HuH-7 (cell line): Measurements from ENCODE around the gene SIPA1L2.
"Not testable (repeated sequence)": the region's sequence is repeated elsewhere in the genome, so short reads cannot be mapped to it uniquely, and the experiment has no call there.

Experiments
- DNase-seq: peaks from one replicate; pipeline ENCODE4 v3.0.0; 2011; ENCODE audit warnings: low spot score

SIPA1L2 gene

GRCh38 chr1:232615306-232615800, 14.6 kb downstream of the SIPA1L2 start:
- DNase-seq = no peak

GRCh38 chr1:232614811-232615210, 15.1 kb downstream of the SIPA1L2 start:
- DNase-seq = no peak

DNA sequence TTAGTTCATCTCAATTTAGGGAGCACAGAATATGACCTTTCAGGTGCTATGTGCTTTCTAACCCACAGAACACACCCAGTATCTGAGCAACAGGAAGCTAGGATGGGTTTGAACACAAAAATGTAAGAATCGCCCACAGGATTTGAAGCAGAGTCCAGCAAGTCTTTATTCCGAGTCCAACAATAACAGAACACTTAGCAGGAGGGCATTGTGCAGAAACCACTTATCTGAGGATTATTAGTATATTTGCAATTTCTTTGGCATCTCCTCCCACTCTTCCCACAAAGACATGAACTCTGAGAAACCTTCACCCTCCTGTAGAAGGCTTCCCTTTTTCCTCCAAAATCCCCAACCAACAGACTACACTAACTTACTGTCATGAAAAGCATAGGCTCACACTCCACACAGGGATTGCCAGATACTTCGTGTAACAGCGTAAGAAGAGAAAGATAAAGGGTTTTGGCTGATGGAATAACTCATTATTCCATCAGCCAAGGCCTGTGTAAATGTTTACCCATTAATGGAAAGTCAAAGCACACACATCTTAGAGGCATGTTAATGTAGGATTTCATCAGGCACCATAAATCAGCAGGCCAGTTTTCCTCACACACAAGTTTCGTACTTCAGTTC, 16.1 kb downstream of the SIPA1L2 start:
- DNase-seq = no peak

DNA sequence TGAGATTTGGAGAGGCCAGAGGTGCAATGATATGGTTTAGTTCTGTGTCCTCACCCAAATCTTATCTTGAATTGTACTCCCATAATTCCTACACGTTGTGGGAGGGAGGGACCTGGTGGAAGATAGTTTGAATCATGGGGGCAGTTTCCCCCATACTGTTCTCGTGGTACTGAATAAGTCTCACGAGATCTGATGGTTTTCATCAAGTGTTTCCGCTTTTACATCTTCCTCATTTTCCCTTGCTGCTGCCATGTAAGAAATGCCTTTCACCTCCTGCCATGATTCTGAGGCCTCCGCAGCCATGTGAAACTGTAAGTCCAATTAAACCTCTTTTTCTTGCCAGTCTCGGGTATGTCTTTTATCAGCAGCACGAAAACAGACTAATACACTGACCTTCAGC, 17.1 kb downstream of the SIPA1L2 start:
- not testable (repeated sequence) for DNase-seq

DNA sequence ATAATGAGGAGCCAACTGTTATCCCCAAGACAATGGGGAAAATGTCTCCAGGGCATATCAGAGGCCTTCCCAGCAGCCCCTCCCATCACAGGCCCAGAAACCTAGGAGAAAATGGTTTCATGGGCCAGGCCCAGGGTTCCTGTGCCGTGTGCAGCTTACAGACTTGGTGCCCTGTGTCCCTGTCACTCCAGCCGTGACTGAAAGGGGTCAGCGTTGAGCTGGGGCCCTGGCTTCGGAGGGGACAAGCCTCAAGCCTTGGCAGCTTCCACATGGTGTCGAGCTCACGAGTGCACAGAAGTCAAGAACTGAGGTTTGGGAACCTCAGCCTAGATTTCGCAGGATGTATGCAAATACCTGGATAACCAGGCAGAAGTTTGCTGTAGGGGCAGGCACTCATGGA, 18.1 kb downstream of the SIPA1L2 start:
- DNase-seq = no peak

DNA sequence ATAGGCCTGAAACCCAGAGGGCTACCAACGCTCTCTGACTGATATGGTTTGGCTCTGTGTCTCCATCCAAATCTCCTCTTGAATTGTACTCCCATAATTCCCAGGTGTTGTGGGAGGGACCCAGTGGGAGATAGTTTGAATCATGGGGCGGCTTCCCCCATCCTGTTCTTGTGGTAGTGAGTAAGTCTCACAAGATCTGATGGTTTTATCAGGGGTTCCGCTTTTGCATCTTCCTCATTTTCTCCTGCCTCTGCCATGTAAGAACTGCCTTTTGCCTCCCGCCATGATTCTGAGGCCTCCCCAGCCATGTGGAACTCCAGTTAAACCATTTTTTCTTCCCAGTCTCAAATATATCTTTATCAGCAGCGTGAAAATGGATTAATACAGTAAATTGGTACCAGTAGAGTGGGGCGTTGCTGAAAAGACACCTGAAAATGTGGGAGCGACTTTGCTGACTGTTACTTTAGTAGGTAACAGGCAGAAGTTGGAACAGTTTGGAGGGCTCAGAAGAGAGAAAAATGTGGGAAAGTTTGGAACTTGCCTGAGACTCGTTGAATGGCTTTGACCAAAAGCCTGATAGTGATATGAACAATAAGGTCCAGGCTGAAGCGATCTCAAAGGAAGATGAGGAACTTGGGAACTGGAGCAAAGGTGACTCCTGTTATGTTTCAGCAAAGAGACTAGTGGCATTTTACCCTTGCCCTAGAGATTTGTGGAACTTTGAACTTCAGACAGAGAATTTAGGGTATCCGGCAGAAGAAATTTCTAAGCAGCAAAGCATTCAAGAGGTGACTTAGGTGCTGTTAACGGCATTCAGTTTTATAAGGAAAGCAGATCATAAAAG, 18.8 kb downstream of the SIPA1L2 start:
- DNase-seq = not testable (repeated sequence)

GRCh38 chr1:232610192-232610901, 19.6 kb downstream of the SIPA1L2 start:
- no peak for DNase-seq

DNA sequence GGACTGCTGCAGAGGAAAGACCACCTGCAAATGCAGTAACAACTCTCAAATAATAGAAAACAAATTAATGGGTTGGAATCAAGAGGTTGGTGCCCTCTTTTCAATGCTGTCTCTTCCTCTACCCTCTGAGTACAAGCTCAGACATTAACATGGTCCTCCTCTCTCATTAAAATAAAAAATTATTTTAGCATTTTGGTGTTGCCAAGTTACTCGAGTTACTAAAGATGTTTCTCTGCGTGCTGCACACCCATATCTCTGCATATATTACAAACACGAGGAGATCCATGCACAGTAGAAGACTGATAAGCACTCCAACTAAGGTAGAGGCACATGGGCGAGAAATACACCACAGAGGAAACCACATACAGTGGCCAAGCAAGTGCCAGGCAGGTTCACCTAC, 21.5 kb downstream of the SIPA1L2 start:
- DNase-seq = no peak

DNA sequence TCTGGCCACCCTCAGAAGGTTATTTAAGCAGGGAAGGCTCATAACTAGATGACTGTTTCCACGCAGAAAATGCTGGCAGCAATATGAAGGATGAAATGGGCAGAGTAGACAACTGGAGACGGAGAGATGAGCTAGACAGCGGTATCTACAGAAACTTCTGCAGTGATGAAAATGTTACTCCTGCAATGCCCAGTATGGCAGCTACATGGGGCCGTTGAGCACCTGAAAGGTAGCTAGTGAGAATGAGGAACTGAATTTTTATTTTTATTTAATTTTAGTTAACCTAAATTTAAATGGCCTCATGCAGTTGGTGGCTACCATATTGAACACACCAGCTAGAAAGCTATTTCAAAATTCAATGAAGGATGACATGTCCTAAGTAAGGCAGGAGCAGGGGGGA, 27.3 kb downstream of the SIPA1L2 start:
- no peak for DNase-seq

GRCh38 chr1:232600424-232601258, 29.3 kb downstream of the SIPA1L2 start:
- DNase-seq = no peak

GRCh38 chr1:232599178-232600041, 30.5 kb downstream of the SIPA1L2 start:
- no peak for DNase-seq

- no peak for DNase-seq
Measured at GRCh38 chr1:232598837-232599177, 31.1 kb downstream of the SIPA1L2 start.

GRCh38 chr1:232598133-232598532, 31.8 kb downstream of the SIPA1L2 start:
- DNase-seq = no peak

DNA sequence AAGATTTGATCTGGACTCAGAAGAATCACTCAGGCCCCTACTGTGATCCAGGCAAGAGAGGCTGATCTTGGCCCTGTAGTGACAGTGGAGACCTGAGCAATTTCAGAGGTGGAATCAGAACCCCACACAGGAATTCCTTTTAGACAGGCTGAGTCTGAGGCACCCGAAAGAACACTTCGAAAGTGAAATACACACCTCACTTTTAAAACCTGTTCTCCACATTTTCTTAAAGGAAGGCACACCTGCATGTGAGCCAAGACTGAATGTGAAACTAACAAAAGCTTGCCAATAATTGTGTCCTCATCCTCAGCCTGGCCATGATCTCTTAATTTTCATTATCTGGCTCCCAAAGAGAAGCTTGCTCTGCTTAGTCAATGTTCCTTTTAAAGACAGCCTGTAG, 32.2 kb downstream of the SIPA1L2 start:
- no peak for DNase-seq

DNA sequence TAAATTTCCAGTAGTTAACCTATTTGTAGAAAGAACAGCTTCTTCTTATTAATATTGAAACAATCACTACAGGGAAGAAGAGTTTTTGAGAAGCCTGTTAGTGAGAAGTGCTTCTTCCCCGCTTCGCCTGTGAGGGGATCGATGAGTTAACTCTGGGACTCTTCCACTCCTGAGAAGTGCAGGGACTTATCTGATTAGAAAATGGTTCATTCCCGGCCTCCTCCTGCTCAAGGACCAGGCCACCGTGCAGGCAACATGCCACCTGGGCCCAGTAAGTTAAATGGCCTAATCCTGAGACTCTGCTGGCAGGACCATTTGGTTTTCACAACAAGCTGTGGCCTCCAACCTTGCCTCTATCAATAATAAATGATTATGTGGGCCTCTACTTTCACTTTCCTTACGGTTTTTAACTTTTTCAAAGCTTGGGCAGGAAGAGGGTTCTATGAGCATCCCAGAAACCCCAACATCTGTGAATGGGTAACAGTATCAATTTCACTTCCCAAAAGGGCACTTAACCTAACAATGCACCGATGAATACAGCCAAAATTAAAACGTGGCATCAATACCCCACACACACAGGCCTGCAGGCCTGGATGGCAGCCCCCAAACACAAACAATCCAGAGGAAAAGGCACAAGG, 33.1 kb downstream of the SIPA1L2 start:
- DNase-seq = no peak

- no peak for DNase-seq
Measured at GRCh38 chr1:232594768-232595698, 34.9 kb downstream of the SIPA1L2 start.

DNA sequence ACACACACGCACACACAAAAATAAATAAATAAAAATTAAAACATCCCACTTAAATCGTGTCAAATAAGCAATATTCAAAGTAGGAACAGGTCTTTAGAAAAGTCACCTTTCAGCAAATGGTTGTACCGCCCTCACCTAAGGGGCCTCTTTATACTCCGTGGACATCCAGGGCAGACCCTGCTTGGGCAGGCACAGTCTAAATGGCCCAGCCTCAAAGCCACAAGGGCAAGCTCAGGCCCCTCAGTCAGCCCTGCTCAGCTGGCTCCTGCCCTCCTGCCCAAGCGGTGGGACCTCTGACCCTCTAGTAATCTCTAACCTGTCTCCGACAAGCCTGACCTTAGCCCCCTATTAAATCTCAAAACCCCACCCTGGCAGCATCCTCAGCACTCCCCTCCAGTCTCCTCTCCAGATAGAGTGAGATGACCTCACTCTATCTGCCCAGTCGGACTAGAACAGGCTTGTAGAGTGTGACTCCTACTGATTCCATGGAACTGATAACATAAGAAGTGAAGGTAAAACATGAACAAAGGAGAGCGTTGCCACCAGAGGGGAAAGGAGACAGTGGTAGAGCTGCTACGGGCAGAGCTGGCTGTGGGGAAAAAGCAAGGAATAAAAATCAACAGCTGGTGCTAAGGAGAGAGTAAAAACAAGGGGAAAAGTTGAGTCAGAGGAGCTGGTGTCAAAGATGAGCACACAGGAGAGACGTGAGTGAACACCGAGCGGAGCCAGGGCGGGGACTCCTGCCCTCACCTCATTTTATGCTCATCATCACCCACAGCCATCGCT, 36.0 kb downstream of the SIPA1L2 start:
- peak; percentile 23 for DNase-seq

DNA sequence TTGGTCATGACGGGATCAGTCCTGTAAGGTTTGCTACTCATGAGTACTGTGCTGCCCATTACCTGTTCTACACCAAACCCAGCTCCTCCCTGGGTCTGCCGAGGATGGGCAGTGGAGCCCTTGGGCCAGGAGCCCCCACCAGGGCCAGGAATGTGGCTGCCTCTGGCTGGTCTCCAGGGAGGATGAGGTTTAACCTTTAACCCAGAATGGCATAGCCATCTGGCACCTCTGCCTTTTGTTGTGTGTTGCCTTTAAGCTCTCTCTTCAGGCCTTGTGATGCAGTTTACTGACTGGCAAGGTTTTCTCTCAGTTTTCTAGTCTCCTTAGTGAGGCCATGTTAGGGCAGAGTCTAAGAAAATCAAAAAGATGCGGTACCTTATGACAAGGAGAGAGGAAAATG, 38.6 kb downstream of the SIPA1L2 start:
- no peak for DNase-seq

DNA sequence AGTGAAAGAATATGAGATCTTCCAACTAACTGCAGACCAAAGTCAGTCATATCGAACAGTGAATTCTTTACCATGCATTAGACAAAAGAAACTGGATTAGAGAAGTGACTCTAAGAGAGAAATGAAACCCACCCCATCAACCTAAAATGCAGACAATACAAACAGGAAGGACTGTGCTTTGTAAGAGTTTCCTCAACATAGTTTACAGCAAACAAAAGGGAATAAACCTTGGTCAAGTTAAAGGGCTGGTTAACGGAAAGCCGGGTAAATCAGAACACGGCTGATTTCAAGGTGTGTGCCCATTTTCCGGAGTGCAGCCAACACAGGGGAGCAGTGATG, 39.2 kb downstream of the SIPA1L2 start:
- no peak for DNase-seq
